Stimulated activated CD4-positive, alpha-beta T cell treated with anti-CD3 and anti-CD28 coated beads, Interleukin-12 subunit alpha, Interleukin-12 subunit beta, amount 100 ng/mL, for 24 hours (primary cell): ENCODE data around the gene FAM117A.
A peak's percentile ranks its signal among the peaks of the same experiment; 100 is the strongest.
"Not testable (repeated sequence)": the region's sequence is repeated elsewhere in the genome, so short reads cannot be mapped to it uniquely, and the experiment has no call there.

Experiments used
- DNase-seq, 2 experiments: peaks; one replicate each; pipeline ENCODE4 v3.0.0-alpha.2; 2020; ENCODE audit warnings: low read depth in 2 of 2

The FAM117A gene

GRCh38 chr17:49764559-49765180, 739 bp upstream of the FAM117A start:
- DNase-seq, result no peak

DNA sequence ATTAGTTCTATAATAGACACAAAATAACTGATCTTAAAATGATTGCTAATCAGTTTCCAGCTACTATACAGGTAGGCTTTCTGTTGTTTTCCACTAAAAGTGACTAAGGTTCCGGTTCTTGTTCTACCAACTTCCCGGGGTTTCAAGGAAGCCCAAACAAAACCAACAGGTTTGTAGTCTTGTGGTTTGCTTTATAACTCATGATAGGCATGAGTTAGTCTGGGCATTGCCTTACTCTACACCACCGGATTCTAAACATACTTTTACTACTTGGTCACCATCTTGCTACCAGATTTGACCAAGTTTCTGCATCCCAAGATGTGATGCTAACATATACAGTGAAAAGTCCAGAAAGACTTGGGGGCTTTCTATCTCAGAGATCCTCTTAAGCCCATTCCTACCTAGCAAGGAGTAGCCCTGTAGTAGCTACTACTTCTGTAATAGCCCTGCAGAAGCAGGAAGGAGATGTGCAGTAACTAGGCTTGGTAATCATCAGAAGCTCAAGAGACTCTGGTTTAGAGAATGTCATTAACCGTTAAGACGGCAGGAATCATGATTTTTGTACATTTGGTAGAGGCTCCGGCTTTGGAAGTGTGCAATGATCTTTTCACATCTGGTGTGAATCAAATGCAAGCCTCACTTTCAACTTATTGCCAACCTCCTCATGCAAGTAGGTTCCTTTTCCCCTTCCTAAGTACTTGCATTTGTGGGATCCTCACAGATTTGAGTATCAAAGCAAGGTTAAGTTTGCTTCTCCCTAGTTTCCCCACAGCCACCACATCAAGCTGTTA, 1.6 kb downstream of the FAM117A start:
- DNase-seq, result no peak

DNA sequence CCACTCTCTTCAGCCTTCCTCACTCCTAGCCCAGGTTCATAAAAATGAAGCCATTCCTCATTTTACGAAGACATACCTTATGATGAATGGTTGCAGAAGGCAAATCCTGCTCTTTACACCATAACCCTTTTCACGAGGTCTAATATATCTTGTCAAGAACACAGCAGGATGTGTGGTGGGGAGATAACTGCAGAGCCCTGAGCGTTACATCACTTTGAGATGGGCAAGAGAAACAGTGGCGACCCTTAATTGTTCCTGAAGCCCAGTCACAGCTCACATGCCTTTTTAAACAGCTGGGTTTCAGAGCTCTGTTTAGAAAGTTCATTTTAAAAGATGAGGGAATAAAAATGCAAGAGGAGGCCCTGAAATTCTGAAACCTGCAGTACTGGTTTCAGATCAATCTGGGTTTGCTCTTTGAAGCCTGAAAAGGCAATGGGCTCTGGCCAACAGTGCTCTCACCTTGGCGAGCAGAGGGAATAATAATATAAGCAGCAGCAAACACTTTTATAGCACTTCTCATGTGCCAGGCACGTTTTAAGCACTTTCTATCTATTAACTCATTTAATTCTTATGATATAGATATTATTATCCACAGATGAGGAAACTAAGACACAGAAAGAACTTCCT, 2.9 kb downstream of the FAM117A start:
- no peak for DNase-seq

DNA sequence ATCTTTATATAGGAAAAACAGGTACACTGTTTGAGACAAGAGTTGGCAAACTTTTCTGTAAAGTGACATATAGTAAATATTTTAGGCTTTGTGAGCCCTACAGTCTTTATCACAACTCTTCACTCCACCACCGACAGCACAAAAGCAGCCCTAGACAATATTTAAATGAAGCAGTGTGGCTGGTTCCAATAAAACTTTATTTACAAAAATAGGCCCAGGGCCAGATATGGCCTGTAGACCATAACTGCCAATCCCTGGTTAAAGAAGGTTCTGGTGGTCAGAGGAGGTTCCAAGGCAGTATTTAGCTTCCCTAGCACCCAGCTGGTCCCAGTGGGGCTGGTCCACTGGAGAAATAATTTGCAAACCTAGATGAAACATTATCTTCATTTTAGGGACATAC, 3.6 kb downstream of the FAM117A start:
- no peak for DNase-seq

- no peak for DNase-seq
These were observed 4.7 kb downstream of the FAM117A start for GRCh38 chr17:49759203-49759602.

DNA sequence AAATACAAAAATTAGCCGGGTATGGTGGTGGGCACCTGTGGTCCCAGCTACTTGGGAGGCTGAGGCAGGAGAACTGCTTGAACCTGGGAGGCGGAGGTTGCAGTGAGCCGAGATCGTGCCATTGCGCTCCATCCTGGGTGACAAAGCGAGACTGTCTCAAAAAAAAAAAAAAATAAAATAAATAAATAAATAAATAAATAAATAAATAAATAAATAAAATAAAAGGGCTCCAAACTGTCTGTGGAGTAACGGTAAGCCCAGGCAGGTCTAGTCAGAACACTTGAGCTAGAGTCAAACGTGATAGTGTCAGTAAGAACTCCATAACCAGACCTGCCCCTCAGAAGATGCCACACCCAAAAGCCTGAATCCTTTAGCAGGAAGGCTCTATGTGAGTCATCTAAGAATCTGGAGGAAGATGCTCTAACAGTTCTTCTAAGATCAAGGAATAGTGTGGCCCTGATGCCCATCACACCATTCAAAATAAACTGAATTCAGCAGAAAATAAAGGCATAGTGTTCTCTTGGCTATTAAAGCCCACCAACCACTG, 5.4 kb downstream of the FAM117A start:
- DNase-seq, result not testable (repeated sequence)

DNA sequence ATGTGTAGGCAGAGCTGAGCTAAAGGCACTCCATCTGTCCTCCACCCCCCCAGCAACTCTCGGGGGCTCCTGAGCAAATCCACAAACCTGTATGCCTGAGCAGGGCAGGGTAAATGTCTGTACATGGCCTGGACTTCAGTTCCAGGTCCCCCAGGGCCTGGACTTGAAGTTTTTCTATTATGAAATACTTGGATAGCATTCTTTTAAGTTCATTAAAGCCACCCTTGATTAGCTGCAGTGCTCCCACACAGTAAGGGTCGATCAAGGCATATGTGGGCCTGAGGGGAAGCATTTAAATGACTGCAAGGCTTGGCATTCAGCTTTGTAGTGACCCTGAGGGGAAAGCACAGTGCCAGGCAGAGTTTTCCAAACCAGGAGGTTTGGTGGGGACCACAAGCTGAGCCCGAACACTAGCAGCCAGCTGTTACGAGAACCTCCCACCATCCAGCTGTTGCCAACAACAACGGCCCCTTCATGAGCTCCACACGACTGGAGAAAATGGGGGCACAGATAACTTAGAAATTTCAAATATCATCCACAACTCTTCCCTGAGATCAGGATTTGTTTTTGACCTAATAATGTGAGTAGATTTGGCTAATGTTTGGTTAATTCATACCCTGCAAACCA, 6.7 kb downstream of the FAM117A start:
- no peak for DNase-seq

DNA sequence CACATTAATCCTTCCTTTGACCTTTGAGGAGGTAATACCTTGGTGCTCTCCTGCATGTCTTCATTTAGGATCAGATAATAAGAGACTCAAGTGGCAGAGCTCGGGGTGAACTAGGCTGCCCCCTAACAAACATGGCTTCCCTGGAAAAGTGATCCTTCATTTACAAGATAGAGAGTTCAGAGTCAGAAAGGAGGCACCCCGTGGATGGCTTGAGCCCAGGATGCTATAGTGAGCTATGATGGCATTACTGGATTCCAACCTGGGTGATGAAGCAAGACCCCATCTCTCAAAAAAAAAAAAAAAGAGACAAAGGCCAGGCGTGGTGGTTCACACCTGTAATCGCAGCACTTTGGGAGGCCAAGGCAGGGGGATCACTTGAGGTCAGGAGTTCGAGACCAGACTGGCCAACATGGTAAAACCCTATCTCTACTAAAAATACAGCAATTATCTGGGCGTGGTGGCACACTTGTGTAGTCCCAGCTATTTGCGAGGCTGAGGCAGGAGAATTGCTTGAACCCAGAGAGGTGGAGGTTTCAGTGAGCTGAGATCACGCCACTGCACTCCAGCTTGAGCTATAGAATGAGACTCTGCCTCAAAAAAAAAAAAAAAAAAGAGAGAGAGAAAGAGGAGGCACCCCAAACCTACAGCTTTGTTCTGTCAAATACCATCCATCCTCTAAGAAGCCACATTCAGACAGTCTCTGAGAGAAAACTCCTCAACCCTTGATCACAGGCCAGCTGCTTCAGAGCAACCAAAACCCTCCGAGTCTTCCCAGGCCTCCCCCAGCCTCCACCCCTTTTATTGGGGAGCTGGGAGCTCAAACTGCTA, 7.4 kb downstream of the FAM117A start:
- no peak for DNase-seq

DNA sequence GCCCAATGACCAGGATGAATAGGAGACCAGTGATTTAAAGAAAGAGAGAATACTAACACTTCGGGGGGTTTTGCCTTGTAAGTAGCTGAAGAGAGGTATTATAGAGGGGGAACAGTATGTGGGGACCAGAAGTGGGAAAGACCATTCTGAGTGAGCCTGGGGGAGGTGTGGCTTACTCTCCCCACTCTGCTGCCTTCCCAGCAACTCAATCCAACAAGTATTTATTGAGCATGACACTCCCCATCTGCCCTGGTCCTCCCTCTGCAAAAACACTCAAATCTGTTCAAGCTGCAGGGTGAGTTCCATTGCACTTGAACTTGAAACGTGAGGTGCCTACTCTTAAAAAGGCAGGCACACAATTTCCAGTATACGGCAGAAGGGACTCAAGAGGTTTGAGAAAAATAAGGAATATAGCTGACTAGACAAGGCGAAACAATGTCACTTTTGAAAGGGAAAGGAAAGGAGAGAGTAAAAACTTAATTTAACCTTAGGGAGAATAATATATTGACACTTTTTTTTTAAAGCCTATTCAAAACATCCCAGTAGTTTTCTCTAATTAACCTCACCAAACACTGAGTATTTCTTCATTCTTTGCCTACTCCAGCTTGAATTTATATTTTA, 8.2 kb downstream of the FAM117A start:
- DNase-seq, result no peak

- DNase-seq, result no peak
These were observed 10.0 kb downstream of the FAM117A start for GRCh38 chr17:49753959-49754391.

DNA sequence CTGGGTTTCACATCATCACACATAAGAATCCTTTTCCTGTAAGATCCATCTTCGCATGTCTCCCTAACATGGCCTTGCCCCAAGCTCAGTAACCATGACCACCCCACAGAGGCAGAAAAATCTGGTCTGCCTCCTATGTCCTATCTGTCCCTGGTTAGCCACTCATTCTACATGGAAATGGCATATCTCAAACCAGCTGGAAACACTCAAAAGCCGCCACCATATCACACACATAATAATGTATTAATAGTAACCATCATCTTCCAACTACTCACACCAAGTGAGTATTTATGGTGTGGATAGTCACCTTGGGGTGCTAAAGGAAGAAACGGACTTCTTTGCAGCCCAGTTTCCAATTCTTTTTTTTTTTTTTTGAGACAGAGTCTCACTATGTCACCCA, 11.4 kb downstream of the FAM117A start:
- DNase-seq, result no peak

DNA sequence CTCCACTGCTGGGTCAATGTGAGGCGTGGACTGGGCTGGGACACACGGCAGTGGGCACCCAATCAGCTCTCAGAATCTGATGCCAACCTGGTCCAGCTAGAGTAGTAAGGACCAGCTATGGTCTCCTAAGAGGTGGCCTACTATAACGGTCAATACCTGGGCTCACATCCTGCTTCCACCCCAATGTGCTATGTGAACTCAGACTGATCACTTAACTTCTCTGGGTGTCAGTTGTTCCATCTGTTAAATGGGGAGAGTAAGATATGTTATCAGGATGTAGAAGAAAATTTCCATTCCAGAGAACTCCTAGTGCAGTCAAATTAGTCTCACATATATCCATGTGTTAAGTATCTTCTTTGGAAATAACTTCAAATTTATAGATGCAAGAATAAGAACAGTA, 14.2 kb downstream of the FAM117A start:
- DNase-seq, result no peak

- peak; percentile 40 to 43 for DNase-seq
These were observed 15.1 kb downstream of the FAM117A start for GRCh38 chr17:49748791-49749190.

DNA sequence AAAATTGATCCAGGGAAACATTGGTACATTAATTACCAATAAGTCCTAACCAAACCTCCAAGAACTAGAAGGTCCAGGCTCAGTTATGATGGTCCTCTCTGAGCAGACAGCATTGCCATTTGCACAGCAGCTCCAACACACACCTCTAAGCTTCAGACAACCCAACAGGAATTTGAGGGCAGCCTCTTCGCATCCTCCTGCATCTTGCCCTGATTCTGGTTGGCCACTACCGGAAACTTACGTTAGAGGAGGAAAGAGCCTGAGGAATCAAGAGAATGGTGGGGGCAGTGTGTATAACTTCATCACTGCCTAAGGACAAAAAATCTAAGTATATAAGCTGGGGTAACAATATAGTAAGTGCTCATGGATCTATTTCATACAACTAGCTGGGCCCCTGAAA, 15.7 kb downstream of the FAM117A start:
- no peak for DNase-seq

DNA sequence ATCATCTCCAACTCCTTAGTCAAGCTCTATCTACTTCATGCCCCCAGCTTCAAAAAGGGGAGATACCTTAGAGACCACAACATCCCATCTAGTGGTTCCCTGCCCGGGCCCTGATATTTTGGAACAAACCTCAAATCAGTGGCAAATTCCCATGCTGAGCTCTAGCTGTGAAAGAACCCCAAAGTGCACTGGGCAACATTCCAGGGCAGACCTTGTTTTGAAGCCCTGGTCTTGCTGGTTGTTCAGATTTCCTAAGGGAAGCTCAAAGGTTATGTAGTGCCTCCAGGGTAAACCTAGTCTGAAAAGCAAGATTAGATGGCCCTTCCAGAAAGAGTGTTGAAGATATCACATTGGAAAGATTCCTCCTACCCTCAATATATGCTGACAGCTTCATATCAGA, 16.3 kb downstream of the FAM117A start:
- DNase-seq, result no peak

DNA sequence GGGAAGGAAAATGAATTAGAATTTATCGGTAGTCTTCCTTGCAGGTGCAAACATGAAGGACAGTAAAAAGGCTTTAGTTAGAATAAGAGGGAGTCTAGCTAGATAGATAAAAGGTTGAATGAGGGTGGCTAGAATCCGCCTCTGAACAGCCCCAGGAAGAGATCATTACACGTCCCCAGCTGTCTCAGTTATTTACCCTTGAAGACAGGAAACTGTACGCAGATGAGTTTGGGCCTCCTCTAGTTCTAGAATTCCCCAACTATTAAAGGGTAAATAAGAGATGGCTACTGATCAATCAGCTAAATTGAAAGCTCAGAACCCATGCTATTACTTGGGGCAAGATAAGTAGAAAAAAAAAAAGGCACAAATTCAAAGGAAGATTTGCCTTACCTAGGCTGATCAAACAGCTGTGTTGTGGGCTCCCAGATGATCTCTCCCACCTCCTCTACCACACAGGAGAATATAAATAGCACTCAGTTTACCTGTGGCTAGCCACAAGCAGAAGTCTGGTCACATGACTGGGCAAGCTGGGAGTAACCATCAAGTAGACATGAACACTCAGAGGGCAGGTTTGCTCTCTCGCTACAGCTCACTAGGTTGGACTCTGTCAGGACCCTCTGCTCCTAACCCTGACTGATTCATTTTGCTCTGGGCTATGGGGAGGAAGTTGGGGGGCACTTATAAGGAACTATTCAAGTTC, 17.0 kb downstream of the FAM117A start:
- no peak for DNase-seq

DNA sequence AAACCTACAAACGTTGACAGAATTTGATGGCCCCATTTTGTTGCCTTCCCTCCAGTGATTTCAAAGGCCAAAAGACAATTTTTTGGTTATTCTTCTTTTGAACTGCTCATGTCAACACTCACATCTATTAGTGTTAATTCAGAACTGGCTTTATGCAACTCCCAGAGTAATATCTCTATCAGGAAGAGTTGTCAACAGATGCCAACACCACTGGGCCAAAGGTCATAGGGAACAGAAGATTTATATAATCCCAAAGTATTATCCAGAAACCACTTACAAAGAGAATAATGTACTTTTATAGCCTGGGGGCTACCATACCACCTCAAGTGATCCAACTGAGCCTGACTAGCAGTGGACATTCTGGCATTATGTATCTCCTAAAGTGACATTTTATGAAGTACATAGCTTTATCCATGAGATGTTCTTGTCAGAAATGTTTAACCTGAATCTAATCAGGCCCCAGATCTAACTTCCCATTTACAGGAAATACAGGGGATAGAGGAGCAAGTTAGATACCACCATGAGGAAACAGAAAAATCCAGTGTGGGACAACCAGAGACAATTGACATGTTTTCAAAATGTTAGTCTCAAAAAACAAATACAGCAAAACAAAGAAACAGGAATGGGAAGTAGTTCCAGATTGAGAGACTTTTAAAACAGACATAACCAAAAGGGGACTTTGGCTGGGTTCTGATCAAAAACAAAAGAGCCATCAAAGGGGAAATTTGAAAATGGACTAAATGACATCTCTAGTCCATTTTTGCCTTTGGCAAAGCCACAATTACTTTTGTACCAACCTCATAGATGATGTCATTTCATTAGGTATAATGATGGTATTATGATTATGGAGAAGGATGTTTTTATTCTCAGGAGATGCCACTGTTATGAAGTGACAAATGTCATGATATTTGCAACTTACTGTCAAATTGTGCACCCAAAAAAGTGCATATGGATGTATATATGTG, 18.5 kb downstream of the FAM117A start:
- DNase-seq, result no peak

- no peak for DNase-seq
These were observed 21.7 kb downstream of the FAM117A start for GRCh38 chr17:49742166-49742638.

DNA sequence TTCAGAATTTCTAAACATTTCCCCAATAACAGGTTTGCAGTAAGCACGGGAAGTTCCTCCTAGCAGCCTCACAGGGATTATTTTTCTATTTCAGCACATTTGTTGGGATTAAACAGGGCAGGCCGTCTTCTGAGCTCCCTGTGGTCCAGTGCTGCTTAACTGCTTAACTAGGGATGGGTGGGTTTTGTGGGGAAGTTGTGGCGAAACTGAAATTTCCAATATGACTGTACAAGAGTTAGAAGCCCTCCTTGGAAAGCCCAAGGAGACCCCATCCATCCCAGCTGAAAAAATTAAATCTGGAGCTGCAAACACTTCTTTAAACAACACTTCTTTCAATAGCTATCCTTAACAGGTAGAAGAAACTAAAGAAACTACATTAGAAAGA, 22.2 kb downstream of the FAM117A start:
- DNase-seq, result no peak
